ENCODE results near the gene ENHO.

ENHO gene

GRCh38 chr9:34507556-34507955, 15.2 kb downstream of the ENHO start:
- H3K4me3 ChIP-seq (replicated peaks; ENCODE audit: low read depth, low read length), result no peak overlapping the region
- no peak for TF ChIP-seq CTCF (IDR thresholded peaks at IDR 0.05; ENCODE audit: low read length, missing control alignments)
- DNase-seq (ENCODE audit: low read depth), result no peak

GRCh38 chr9:34506623-34507022, 16.2 kb downstream of the ENHO start:
- DNase-seq (ENCODE audit: low read depth), result no peak
- TF ChIP-seq CTCF (IDR thresholded peaks at IDR 0.05; ENCODE audit: low read length, missing control alignments), result no peak
- no peak overlapping the region for H3K4me3 ChIP-seq (replicated peaks; ENCODE audit: low read depth, low read length)

- DNase-seq (ENCODE audit: low read depth), result no peak
- no peak overlapping the region for H3K4me3 ChIP-seq (replicated peaks; ENCODE audit: low read depth, low read length)
- no peak for TF ChIP-seq CTCF (IDR thresholded peaks at IDR 0.05; ENCODE audit: low read length, missing control alignments)
Measured at GRCh38 chr9:34505370-34506120, 17.2 kb downstream of the ENHO start.

GRCh38 chr9:34503406-34503805, 19.4 kb downstream of the ENHO start:
- no peak for TF ChIP-seq CTCF (IDR thresholded peaks at IDR 0.05; ENCODE audit: low read length, missing control alignments)
- no peak for DNase-seq (ENCODE audit: low read depth)
- H3K4me3 ChIP-seq (replicated peaks; ENCODE audit: low read depth, low read length), result no peak overlapping the region

- no peak overlapping the region for H3K4me3 ChIP-seq (replicated peaks; ENCODE audit: low read depth, low read length)
- DNase-seq (ENCODE audit: low read depth), result no peak
- TF ChIP-seq CTCF (IDR thresholded peaks at IDR 0.05; ENCODE audit: low read length, missing control alignments), result no peak
Measured at GRCh38 chr9:34502891-34503290, 19.9 kb downstream of the ENHO start.

GRCh38 chr9:34502471-34502870, 20.3 kb downstream of the ENHO start:
- TF ChIP-seq CTCF (IDR thresholded peaks at IDR 0.05; ENCODE audit: low read length, missing control alignments), result no peak
- no peak for DNase-seq (ENCODE audit: low read depth)
- H3K4me3 ChIP-seq (replicated peaks; ENCODE audit: low read depth, low read length), result no peak overlapping the region

GRCh38 chr9:34501889-34502425, 20.8 kb downstream of the ENHO start:
- TF ChIP-seq CTCF (IDR thresholded peaks at IDR 0.05; ENCODE audit: low read length, missing control alignments), result peak; percentile 52
- H3K4me3 ChIP-seq (replicated peaks; ENCODE audit: low read depth, low read length), result no peak overlapping the region
- peak; percentile 89 for DNase-seq (ENCODE audit: low read depth)

All from fibroblast of pulmonary artery (primary cell).